Measurements from ENCODE around the gene GRID2.
A peak's percentile ranks its signal among the peaks of the same experiment; 100 is the strongest.
"Not testable (repeated sequence)": the region's sequence is repeated elsewhere in the genome, so short reads cannot be mapped to it uniquely, and the experiment has no call there.

GRID2 gene

GRCh38 chr4:93312299-93312698 lies 1008.5 kb downstream of the GRID2 start:
- DNase-seq (ENCODE audit: low read depth in 2 of 2) = no peak

- DNase-seq (ENCODE audit: low read depth in 2 of 2) = no peak
Measured at GRCh38 chr4:93313197-93313596, 1009.4 kb downstream of the GRID2 start.

- DNase-seq (ENCODE audit: low read depth in 2 of 2) = no peak
Measured at GRCh38 chr4:93317057-93317456, 1013.3 kb downstream of the GRID2 start.

GRCh38 chr4:93317561-93317960 lies 1013.8 kb downstream of the GRID2 start:
- DNase-seq (ENCODE audit: low read depth in 2 of 2) = no peak

- DNase-seq (ENCODE audit: low read depth in 2 of 2) = no peak
Measured at GRCh38 chr4:93319041-93319440, 1015.3 kb downstream of the GRID2 start.

GRCh38 chr4:93320356-93320755 lies 1016.6 kb downstream of the GRID2 start:
- DNase-seq (ENCODE audit: low read depth in 2 of 2) = peak; percentile 47 to 51

- no peak for DNase-seq (ENCODE audit: low read depth in 2 of 2)
Measured at GRCh38 chr4:93327346-93327745, 1023.6 kb downstream of the GRID2 start.

GRCh38 chr4:93334003-93334402 lies 1030.2 kb downstream of the GRID2 start:
- DNase-seq (ENCODE audit: low read depth in 2 of 2) = no peak

DNA sequence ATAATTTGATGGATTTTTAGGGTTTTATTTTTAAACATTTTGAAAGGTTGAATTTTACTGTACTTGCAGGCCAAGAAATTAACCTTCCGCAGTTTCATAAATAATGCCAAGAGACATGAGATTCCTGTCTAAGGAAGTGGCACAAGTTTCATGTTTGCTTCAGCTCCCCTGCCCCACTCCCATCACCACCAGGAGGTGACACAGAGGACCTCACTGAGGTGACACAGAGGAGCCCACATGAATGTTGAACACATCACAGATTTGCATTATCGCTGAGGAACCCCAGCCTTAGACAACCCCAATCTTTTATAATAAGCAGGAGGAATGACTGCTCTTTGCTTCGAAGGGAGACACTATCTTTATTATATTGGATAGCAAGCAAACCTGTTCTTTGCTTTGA lies 1033.4 kb downstream of the GRID2 start:
- no peak for DNase-seq (ENCODE audit: low read depth in 2 of 2)

GRCh38 chr4:93342738-93343137 lies 1039.0 kb downstream of the GRID2 start:
- no peak for DNase-seq (ENCODE audit: low read depth in 2 of 2)

DNA sequence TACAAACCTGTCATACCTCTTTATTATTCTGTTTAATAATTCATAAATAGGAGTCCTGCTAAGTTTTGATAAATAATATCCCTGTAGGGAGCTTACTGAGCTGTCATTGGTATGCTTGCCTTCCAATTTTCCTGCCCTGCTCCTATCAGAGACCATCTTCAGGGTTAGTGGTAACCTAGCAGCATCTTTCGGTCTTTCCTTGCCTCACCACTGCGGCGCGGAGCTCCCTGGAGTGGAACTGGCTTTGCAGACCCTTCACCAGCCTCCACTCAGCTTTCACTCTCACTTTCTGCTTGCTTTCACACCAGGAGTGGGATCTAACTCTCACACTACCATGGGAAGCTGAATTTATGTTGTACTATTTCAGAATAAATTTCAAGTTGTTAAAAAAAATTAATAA lies 1043.1 kb downstream of the GRID2 start:
- no peak for DNase-seq (ENCODE audit: low read depth in 2 of 2)

GRCh38 chr4:93348896-93349295 lies 1045.1 kb downstream of the GRID2 start:
- no peak for DNase-seq (ENCODE audit: low read depth in 2 of 2)

DNA sequence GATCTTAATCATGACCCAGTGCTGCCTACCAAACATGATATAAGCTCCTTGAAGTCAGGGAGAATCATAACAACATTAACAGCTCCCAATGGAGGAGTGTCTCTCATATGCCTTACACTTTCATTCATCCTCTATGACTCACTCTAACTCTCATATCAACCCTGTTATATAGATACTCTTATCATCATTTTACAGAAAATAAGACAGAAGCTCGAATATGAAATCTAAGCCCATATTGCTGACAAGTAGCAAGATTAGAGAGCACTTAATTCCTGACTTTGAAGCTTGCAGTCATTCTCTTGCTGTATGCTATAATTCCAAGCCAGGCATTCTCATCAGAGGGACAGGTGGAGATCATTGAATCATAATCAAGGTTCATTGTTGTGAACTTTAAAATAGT lies 1048.1 kb downstream of the GRID2 start:
- no peak for DNase-seq (ENCODE audit: low read depth in 2 of 2)

DNA sequence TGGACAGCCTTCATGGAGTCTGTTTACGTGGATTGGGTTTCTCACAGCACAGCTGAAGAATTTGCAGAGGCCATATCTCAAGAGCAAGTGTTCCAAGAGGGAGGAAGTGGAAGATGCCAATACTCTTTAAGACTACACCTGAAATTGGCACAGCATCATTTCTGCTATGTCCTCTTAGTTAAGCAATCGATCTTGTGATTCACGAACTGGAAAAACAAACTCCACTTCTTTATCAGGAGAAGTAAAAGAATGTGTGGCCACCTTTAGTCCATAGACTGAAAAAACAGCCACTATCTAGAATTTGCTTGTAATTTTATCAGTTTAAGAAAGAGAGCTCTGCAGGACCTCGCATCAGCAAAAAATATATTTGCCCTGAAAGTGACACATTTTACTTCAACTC lies 1051.6 kb downstream of the GRID2 start:
- no peak for DNase-seq (ENCODE audit: low read depth in 2 of 2)

- DNase-seq (ENCODE audit: low read depth in 2 of 2) = no peak
Measured at GRCh38 chr4:93359586-93359985, 1055.8 kb downstream of the GRID2 start.

DNA sequence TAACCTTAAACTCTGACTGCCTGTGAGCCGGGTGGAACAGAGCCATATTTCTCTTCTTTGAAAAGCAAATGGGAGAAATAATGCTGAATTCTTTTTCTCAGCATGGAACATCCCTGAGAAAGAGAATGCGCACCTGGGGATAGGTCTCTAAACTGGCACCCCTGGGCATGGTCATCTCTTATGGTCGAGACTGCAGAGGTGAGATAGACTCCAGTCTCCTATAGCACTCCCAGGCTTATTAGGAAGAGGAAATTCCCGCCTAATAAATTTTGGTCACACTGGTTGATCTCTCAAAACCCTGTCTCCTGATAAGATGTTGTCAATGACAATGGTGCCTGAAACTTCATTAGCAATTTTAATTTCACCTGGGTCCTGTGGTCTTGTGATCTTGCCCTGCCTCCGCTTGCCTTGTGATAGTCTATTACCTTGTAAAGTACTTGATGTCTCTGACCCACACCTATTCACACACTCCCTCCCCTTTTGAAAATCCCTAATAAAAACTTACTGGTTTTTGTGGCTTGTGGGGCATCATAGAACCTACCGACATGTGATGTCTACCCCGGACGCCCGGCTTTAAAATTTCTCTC lies 1062.5 kb downstream of the GRID2 start:
- DNase-seq (ENCODE audit: low read depth in 2 of 2) = not testable (repeated sequence)

GRCh38 chr4:93368968-93369367 lies 1065.2 kb downstream of the GRID2 start:
- DNase-seq (ENCODE audit: low read depth in 2 of 2) = no peak

DNA sequence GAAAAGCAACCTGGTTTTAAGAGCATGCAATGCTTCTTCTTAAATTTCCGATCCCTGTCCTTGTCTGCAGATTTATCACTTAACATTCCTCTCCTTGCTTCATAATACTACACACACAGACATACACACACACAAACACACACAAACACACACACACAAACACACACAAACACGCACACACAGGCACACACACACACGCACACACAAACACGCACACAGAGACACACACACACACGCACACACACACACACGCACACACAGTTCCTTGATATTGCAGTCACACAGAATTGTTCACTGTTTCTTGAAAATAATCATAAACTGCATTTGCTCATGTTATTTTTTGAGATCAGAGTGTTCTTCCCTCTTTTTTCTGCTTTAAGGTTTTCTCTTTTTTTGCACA lies 1066.5 kb downstream of the GRID2 start:
- no peak for DNase-seq (ENCODE audit: low read depth in 2 of 2)

GRCh38 chr4:93373893-93374860 lies 1070.4 kb downstream of the GRID2 start:
- DNase-seq (ENCODE audit: low read depth in 2 of 2) = no peak

DNA sequence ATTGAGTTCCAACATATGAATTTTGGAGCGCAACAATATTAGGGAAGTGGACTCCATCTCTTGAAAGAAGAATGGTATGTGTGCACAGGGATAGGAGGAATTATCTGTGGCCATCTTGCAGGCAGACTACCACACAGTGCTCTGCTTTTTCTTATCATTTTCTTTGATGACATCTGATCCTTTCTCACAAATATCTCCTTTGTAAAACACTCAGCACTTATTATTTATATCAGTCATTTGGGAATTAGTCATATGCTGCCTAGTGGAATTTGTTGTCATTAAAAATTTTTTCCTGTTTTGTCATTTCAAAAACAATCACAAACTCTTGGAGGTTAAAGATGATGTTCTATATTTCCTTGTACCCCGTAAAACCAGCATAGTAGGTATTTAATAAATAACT lies 1080.5 kb downstream of the GRID2 start:
- DNase-seq (ENCODE audit: low read depth in 2 of 2) = peak in 1 of 2 experiments; percentile 10

DNA sequence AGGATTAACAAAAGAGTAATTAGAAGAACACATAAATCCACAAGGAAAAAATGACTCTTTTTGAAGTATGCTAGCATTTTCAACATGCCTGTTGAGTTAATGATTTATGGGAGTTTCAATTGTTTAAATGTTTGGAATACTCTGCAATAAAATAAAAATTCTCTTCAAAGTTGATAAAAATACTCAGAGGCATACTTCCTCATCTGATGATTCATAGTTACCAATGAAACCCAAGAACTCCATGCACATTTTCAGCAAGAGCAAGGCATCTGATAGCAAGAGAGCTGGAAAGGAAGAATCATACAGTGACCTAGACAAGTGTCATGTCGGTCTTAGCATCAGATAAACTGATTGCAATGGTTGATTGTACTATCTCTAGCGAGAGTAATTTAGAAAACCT lies 1081.1 kb downstream of the GRID2 start:
- DNase-seq (ENCODE audit: low read depth in 2 of 2) = peak; percentile 43 to 47

- DNase-seq (ENCODE audit: low read depth in 2 of 2) = peak; percentile 60 to 66
Measured at GRCh38 chr4:93394545-93395081, 1090.8 kb downstream of the GRID2 start.

DNA sequence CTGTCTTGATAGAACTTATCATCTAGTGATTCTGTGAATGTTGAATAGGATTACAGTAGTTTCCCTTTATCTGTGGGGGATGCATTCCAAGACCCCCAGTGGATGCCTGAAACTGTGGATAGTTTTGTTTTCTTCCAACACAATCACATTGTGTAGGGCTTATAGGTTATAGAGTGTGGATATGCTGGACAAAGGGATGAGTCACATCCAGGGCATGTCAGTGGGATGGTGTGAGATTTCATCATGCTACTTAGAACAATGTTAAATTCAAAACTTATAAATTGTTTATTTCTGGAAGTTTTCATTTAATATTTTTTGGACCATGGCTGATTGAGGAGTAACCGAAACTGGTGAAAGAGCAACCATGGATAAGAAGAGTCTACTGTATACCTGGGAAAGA lies 1092.5 kb downstream of the GRID2 start:
- peak; percentile 31 to 42 for DNase-seq (ENCODE audit: low read depth in 2 of 2)
